Endothelial cell of umbilical vein (primary cell): ENCODE results near the gene ANXA6.

Source experiments
- CTCF ChIP-seq, 2 donors: IDR thresholded peaks; 1 replicate in 1 of 2; 2 replicates in 1 of 2; pipeline ENCODE4 v1.5.1; 2011; ENCODE audit warnings: low read length in 2 of 2, mild to moderate bottlenecking in 2 of 2, moderate library complexity in 2 of 2, control low read depth in 1 of 2, inconsistent platforms in 1 of 2, low read depth in 1 of 2; ENCODE audit not compliant: insufficient read depth in 1 of 2; ENCODE audit errors: extremely low read depth in 1 of 2
- EZH2 ChIP-seq: IDR thresholded peaks from 2 replicates; pipeline ENCODE4 v1.6.1; 2012; ENCODE audit warnings: borderline replicate concordance, low read depth, mild to moderate bottlenecking, moderate library complexity, low read length, inconsistent platforms; ENCODE audit not compliant: severe bottlenecking
- FOS ChIP-seq: IDR thresholded peaks from 2 replicates; pipeline ENCODE4 v1.6.1; 2011; ENCODE audit warnings: mild to moderate bottlenecking, low read length, moderate library complexity, borderline replicate concordance; ENCODE audit not compliant: insufficient read depth
- MAX ChIP-seq: IDR thresholded peaks from 2 replicates; pipeline ENCODE4 v1.6.1; 2011; ENCODE audit not compliant: insufficient read depth, insufficient read length
- MYC ChIP-seq: IDR thresholded peaks from one replicate; pipeline ENCODE4 v1.6.1; 2011; ENCODE audit warnings: mild to moderate bottlenecking, low read depth, low read length
- POLR2A ChIP-seq: IDR thresholded peaks from 2 replicates; pipeline ENCODE4 v1.6.1; 2012; ENCODE audit warnings: low read depth, mild to moderate bottlenecking, control low read depth, low read length
- POLR2AphosphoS5 ChIP-seq: IDR thresholded peaks from 2 replicates; pipeline ENCODE4 v1.6.1; 2012; ENCODE audit warnings: low read depth, mild to moderate bottlenecking, control low read depth, low read length, moderate library complexity; ENCODE audit not compliant: insufficient read depth

- TF ChIP-seq CTCF (IDR thresholded peaks at IDR 0.05; ENCODE audit: extremely low read depth in 1 of 2, insufficient read depth in 1 of 2, low read depth in 1 of 2, low read length in 2 of 2) (no peak), EZH2 (no peak), FOS (no peak), POLR2A (no peak), MAX (no peak), POLR2AphosphoS5 (no peak), MYC (no peak)
Observed at GRCh38 chr5:151174612-151175101, 17.1 kb upstream of the ANXA6 start.
